Stimulated activated CD8-positive, alpha-beta memory T cell treated with anti-CD3 and anti-CD28 coated beads, Interleukin-4, amount 100 ng/mL, for 24 hours (primary cell): ENCODE data around the gene STXBP4.

ENCODE experiments used
- DNase-seq: peaks from one replicate; pipeline ENCODE4 v3.0.0-alpha.2; 2020; ENCODE audit warnings: low read depth

The STXBP4 gene

DNA sequence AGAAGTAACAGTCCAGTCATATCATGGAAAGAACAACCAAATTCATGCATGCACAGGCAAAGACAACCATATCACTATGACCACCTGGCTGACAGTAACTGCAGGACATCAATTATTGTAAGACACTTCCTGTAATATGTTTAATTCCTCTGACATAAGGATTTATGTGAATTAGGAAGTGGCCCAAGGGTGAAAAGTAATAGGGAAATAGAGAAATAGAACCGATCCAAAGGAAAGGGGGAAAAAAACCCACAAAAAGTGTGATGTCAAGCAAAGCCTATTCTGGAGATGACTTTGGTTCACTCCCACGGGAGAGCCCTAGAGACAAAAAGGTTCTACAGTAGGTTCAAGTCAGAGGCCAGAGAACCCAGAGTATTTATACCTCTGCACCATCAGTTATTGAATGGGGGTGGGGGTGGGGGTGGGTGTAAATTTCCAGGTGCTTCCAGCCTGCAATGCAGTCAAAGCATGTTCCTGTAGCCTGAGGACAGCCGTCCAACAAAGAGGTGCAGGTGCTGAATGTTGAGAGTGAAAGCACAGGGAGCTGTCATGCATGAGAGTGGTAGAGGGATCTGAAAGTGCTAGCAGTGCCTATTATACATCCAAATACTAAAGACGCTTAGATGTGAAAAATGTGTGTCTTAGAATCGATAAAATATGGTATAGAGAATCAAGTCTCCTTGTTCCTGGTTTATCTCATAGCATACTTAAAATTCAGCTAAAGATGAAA, 200.6 kb downstream of the STXBP4 start:
- no peak for DNase-seq

DNA sequence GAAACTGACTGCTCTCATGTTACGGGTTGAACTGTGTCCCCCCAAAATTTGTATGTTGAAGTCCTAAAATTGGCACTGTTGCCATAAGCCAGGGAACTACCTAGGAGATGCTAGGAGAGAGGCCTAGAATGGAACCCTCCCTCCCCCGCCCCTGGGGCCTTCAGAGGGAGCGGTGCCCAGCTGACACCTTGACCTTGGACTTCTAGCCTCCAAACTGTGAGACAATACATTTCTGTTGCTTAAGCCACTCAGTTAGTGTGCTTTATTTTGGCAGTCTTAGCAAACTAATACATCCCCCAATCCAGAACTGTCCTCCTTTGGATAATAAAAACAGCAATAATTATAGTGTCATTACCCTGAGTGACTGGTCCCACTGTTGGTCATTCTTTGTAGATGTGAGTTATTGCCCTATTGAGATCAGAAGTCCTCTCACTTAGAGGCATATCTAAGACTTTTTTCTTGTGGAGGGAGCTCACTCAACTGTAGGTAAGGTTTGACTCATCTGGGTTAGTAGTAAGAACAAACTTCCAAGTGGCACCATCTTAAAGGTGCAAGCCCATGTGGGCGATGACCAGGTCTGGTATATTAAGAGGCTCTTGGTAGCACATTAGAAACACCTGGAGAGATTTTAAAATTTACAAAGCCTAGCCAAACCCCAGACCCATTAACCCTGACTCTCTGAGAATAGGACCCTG, 203.2 kb downstream of the STXBP4 start:
- DNase-seq: no peak

DNA sequence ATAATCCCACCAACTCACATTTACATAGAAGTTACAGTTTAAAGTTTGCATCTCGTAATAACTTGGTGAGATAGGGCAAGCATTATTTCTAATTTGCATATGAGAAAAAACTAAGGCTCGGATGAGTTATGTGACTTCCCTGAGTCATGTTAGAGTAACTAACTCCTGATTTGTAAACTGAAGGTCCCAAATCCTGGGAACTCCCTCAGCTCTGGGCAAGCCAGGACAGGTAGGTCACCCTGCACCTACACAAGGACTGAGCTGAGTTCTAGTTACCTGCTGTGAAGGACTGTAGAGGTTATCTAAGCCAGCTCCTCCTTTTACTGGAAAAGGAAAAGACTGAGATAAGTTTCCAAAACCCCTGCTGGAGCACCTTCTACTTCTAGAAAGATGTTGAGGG, 204.0 kb downstream of the STXBP4 start:
- no peak for DNase-seq

DNA sequence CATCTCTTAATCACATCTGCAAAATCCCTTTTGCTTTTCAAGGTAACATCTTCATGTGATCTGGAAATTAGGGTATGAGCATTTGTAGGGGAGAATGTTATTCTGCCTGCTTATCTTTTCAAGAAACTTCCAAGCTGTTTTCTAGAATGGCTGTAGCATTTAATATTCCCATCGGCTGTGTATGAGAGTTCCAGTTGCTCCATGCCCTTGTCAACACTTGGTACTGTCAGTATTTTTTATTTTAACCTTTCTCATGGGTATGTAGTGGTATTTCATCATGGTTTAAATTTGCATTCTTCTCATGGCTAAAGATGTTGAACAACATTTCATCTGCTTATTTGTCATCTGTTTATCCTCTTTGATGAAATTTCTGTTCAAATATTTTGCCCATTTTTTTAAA, 205.6 kb downstream of the STXBP4 start:
- no peak for DNase-seq

DNA sequence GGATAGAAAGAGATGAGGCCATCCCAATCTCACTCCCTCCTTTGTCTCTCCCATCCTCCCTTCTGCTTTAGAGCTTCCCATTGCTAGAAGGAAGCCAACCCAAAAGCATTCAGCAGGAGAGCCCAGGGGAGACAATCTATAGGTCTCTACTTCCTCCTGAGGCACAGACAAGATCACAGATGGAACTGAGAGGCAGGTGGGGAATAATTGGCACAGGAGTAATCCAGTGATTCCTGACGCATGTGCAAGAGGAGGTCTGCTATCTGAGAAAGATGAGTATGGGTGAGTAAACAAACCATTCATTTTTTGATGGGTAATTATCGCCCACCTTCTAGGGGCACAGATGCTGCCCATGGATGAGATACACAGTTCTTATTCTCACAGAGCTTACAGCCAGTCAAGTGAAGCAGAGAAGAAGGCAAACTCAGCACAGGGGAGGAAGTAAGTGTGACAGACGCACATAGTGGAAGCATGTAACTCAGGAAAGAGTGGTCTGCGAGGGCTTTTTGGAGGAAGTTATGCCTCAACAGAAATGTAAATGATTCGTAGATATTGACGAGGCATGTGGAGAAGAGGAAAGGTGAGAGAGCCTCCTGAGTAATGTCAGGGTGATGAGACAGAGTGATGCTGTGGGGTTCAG, 207.3 kb downstream of the STXBP4 start:
- DNase-seq: no peak

DNA sequence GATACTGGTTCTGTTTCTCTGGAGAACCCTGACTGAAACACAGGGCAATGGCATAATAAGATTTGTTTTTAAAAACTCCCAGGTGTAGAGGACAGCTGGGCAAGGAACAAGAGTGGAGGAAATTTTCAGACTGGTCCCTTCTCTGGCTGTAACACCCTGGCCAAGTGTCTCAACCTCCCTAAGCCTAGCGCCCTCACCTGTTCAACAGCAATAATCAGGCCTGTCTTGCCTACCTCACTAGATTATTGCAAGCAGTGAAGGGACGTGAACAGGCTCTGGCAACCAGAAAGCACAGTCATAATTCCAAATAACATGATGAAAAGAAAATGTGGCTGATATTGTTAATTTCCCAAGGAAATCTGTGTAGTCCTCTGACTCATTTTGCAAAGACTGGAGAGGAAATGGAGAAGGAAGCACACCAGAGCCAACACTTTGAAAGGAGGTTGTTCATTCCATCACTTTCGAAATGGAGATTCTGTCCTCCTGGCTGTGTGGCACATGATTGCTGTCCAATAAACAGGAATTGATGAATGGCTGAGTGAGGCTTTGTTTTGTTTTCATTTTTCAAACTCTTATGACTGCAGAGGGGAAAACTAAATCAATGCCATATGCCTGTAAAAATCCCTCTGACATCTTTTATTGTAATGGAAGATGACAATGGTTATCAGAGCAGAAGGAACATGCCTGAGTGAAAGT, 208.7 kb downstream of the STXBP4 start:
- no peak for DNase-seq

DNA sequence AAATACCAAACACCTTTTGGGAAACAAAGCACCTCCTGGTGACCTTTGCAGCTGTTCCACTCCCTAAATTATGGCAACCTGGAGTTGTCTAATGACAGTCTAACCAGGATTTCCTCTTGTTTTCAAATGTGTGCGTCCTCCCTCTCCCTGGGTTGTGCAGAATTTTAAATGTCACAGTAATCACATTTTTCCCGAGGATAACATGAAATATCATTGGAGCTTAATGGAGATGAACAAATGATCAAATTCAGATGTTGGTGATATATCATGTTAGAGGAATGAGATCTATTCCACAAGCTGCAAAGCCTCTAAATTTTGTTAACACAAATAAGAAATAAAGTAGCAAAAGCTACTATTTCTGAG, 209.3 kb downstream of the STXBP4 start:
- DNase-seq: no peak

DNA sequence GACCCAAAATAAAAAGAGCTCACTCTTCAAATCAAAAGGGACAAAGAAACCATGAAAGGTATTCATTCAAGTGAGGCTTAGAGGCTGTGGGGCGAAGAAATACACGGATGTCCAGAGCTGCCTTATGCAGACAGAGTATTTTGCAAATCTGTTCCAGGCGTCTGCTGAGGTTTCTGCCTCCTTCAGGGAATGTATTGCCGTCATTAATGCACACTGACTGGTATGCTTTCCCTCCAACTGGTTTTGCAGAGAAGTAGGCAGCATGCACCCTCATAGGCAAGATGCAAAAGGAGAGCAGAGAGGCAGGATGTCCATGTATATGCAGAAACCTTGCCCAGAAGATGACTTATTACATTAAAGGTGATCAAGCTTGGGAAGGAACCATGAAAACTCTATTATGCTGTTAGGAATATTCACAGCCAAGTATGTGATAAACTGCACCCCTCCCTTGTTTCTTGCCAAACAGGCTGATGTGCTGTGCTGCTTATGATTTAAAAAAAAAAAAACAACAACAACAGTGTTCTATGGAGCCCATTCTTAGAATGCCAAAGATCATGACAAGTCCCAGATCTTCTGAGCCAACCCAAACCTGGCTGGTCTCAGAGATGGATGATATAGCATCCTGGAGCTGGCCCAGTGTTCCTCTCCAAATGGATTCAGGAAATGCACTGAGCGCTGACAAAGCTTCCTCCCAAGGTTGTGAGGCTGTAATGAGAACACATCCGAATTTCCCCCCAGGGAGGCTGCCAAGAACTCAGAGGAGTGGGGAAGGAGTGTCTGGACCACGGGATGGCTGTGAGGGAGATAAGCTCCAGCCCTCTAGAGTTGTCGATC, 218.6 kb downstream of the STXBP4 start:
- DNase-seq: no peak

DNA sequence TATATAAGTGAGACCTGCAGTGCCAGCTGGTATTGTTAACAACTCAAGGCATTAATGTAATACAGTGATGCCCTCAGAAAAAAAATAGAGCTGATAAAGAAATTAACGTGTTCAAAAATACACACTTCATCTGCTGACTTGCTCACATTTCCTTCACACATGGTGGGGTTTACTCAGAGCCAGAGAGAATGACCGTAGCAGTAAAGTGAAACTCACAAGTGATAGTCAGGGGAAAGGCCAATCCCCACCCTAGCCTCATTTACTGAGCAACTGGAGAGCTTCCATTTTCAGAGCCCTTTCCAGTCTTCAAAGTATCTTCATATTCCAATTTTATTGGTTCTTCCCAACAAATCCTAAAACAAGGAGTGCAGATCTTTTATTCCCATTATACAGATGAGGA, 222.2 kb downstream of the STXBP4 start:
- DNase-seq: no peak

DNA sequence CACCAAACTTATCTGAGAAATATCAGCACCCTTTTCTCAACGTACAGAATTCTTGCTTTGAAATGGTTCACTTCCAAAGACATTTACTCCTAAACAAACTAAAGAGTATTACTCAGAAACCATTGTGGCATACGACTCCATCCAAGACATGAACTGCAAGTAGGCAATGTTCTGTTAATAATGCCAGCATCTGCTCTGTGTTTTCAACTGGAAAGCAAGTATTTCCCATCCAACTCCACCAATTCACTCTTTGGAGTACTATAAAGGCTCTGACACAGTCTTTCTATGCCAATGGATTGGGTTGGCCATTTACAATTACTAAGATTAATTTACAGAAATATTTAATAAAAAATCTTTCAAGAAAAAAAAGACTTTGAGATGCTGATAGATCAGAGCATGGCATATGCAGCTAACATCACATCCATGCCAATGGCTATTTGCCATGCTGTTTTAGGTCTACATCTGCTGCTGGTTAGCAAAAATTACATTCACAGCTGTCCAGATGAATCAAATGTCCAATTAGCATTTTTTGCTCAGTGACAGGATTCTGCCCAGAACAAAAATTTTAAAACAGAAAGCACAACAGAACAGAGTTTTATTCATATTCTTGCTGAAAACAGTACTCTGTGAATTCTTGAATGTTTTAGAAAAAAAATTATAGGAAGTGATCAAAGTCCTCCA, 230.3 kb downstream of the STXBP4 start:
- DNase-seq: no peak

DNA sequence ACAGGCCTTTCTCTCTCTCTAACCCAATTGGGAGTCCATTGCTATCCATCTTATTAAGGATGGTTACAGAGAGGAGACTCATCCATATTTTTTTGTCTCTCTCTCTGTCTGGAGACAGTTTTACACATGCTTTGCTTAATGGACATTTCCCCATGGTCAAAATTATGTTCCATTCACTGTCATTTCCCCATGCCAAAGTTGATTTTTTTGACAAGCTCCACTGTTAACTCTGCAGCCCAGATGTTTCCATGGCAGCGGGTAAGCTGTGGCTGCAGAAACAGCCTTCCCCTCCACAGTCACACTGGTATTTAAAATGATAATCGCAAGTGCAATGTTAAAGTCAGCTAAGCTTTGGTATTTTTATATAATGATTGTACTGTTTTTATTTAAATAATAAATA, 232.3 kb downstream of the STXBP4 start:
- no peak for DNase-seq

DNA sequence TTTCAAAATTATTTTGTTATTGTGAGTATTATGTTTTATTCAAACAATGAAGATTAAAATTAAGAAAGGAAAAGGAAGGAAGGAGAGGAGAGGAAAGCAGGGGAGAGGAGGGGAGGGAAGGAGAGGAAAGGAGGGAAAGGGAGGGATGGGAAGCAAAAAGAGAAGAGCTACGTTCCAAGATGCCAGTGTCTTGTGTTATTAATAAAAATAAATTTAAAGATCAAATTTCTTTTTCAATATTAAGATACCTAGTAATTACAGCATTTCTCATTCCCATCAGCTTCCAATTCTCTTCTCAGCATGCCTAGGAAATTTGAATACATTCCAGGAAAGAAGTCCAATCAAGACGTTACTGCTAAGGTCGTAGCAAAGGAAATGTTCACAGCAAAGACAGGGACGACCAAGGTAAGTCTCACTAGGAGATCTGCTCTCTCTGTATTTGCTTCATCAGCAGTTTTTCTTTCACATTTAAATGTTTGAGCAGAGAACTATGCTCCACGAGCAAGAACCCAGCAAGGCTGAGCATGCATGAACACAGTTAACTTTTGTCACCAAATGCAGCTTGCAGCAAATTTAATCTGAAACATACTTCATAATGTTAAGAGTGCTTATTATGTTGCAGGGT, 232.9 kb downstream of the STXBP4 start:
- no peak for DNase-seq

DNA sequence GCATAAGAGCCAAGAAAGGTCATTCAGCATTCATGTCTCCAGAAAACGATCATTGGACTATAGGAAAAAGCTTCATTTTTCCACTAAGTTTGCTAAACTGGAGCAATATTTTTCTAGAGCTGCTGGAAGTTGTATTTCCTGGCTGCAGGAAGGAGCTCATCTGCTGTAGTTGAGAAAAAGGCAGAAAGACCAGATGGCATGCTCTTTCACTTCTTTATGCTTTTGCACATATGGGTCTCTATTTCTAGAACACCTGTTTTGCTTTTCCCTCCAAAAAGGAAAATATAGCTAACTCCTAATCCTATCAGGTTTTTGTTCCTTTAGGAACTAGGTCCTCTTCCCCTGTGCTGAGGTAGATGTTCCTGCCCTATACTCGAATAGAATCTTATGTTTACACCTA, 234.3 kb downstream of the STXBP4 start:
- DNase-seq: no peak

DNA sequence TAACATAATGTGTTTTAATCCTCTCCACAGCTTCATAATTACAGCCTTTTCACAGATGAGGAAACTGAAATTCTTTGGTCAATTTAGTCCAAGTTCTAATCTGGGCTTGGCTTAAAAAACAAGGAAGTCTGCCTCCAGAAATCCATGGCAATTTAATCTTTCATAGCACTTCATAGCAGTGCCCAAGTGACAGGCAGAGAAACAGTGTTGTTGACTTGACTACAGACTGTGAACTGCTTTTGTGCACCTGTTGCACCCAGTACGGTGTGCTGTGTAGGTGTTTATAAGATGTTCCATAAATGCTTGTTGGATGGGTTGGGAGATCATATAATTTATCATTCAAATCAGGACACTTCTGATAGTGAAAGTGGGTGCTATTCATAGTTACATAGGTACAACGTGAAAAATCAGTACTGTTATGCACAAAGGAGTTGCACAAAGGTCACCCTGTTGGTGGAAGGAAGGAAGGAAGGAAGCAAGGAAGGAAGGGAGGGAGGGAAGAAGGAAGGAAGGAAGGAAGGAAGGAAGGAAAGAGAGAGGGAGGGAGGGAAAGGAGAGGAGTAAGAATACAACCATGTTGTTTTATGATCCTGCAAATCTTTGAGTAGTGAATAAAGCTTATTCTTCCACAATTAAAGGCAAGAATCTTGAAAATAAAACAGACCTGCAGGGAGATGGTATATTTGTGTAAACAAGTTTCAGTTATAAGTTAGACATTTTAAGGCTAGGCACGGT, 239.7 kb downstream of the STXBP4 start:
- no peak for DNase-seq

DNA sequence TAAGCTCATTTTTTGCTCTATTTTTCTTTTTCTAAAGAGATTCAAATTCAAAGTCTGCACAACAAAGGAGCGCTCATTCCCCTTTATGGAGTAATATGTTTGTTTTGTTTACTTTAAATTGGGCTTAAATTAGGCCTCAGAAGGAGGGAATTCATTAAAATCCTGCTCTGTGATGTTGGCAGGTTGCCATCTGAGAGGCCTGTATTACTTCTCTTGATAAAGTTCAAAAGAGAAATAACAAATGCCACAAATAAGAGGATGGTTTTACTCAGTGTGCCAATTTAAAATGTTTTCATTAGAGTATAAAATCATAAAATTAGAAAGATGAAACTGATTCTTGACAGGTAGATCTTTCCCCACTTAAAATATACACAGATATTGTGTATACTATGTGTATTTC, 241.7 kb downstream of the STXBP4 start:
- no peak for DNase-seq

DNA sequence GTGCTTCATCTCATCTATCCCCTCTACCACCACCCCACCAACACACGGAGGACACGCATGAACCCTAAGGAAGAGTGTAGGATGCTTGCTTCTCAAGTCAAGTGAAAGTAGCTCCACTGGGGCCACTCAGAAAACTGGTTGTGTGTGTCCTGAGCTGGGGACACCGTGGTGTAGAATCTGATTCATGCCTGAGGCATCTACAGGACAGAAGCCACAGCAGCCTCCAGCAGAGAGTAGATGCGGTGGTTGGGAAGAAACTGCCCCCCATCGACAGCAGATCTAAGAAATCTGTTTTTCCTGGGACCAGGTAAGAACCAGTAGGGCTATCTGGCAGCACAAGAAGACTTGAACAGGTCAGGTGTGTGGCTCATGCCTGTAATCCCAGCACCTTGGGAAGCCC, 244.3 kb downstream of the STXBP4 start:
- DNase-seq: no peak

DNA sequence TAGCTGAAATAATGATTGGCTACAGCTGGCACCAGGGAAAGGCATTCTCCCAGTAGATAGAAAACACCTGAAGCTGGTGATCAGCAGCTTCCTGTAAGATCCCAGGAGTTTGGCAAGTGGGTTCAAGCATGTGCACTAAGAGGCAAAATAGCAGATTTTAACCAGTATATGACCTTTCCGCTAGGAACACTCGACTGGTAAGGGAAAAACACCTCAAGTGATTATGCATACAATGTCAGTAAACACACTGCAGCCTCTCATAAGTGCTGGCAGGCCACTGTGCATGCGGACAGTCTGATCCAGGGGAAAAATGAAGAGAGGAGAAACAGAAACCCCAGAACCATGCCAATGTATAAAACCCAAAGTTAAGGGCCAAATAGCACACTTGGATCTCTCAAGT, 247.1 kb downstream of the STXBP4 start:
- DNase-seq: no peak

DNA sequence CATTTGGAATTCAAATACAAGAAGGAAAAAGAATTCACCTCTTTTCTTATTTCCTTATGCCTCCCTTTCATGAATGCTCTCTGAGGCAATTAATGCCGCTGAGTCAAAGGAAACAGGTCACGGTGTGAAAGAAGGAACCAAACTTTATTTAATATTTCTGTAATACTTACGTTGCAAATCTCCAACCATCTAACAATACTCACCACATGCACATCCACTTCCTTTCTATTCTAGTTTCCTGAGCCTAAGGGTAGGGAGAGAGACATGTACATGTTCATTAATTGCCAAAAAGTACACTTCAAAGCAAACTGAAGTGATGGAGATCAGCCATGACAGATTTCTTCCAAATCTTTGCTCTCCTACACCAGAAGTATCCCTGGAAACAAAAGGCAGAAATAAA, 248.3 kb downstream of the STXBP4 start:
- DNase-seq: no peak

DNA sequence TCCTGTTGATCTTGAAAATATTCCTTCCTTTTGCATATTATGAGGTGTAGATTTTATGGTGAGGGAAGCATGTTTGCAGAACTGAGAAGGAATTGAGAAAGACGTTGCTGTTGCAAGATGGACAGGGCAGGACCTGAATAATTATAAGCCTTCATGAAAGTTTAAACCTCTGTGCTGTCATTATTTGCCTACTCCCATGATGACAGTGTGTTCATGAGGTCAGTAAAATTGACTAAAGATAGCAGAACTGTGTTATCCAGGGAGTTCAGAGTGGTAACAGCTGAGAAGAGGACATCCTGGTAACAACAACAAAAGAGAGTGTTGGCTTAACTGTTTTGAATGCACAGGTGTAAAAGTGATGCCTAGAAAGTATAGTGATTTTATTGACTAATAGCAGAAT, 250.9 kb downstream of the STXBP4 start:
- no peak for DNase-seq

DNA sequence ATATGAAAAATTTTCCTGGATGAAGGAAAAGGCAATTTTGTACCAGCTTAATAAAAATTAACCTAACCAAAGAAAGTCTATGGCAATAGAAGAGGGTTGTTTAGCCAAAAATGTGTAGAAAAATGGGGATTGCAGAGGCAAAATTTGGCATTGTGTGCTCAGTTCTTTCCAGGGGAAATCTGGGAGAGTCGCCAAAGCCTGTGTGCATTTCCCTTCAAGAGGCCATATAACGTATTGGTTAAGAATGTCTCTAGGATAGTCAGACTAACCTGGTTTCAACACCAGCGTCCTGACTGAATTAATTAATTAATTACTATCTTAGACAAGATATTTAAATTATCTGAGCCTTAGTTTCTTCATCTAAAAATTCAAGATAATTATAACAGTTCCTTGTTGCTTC, 251.4 kb downstream of the STXBP4 start:
- DNase-seq: no peak
